GM19328 (cell line): ENCODE data around the gene NINL.
"Not testable (repeated sequence)": the region's sequence is repeated elsewhere in the genome, so short reads cannot be mapped to it uniquely, and the experiment has no call there.

Experiments used
- ATAC-seq: cut with Tn5 transposase; IDR thresholded peaks from one replicate; pipeline ENCODE4 v1.9.1; 2021; ENCODE audit warnings: mild to moderate bottlenecking, moderate library complexity; ENCODE audit not compliant: unreplicated experiment

Gene NINL

GRCh38 chr20:25503936-25504335, 81.4 kb downstream of the NINL start:
- ATAC-seq, result no peak

DNA sequence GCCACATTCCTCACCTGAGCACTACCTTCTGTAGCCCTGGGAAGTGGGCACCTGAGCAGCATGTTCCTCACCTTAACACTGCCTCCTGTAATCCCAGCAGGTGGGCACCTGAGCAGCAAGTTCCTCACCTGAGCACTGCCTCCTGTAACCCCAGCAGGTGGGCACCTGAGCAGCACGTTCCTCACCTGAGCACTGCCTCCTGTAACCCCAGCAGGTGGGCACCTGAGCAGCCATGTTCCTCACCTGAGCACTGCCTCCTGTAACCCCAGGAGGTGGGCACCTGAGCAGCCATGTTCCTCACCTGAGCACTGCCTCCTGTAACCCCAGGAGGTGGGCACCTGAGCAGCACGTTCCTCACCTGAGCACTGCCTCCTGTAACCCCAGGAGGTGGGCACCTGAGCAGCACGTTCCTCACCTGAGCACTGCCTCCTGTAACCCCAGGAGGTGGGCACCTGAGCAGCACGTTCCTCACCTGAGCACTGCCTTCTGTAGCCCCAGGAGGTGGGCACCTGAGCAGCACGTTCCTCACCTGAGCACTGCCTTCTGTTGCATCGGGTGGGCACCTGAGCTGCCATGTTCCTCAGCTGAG, 82.2 kb downstream of the NINL start:
- ATAC-seq, result not testable (repeated sequence)

- ATAC-seq, result no peak
Observed at GRCh38 chr20:25500880-25501351, 84.4 kb downstream of the NINL start.

DNA sequence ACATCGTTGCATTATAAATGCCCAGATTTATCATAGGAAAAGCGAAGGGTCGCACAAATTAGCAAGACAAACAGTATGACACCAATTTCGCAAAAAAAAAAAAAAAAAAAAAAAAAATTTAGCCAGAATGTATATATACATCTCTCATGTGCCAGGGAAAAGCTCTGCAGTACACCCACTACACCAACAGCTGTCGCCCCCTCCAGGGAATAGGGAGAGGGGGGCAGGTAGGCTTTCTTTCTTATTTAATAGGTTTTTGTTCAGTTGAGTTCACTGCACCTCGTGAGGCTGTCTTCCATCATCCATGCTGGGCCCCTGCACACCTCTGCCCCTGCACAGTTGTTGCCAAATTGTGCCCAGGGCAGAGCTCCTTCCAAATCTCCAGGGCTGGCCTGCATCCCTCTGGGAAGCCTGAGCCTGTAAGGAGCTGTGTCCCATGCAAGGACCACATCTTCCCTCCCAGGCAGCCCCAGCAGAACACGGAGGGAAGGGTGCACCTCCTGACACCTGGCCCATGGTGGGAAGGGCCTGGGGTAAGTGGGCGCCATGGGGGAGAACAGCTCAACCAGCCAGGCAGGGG, 85.4 kb downstream of the NINL start:
- ATAC-seq, result no peak

- no peak for ATAC-seq
Observed at GRCh38 chr20:25499031-25499430, 86.3 kb downstream of the NINL start.

GRCh38 chr20:25498280-25498606, 87.1 kb downstream of the NINL start:
- ATAC-seq, result no peak

GRCh38 chr20:25497586-25498279, 87.6 kb downstream of the NINL start:
- ATAC-seq, result no peak

GRCh38 chr20:25496968-25497401, 88.3 kb downstream of the NINL start:
- no peak for ATAC-seq

- ATAC-seq, result no peak
Observed at GRCh38 chr20:25496165-25496967, 89.0 kb downstream of the NINL start.

- no peak for ATAC-seq
Observed at GRCh38 chr20:25495189-25495824, 90.0 kb downstream of the NINL start.

- ATAC-seq, result no peak
Observed at GRCh38 chr20:25494506-25495188, 90.7 kb downstream of the NINL start.

- ATAC-seq, result no peak
Observed at GRCh38 chr20:25493748-25494505, 91.4 kb downstream of the NINL start.

- no peak for ATAC-seq
Observed at GRCh38 chr20:25493137-25493536, 92.2 kb downstream of the NINL start.

DNA sequence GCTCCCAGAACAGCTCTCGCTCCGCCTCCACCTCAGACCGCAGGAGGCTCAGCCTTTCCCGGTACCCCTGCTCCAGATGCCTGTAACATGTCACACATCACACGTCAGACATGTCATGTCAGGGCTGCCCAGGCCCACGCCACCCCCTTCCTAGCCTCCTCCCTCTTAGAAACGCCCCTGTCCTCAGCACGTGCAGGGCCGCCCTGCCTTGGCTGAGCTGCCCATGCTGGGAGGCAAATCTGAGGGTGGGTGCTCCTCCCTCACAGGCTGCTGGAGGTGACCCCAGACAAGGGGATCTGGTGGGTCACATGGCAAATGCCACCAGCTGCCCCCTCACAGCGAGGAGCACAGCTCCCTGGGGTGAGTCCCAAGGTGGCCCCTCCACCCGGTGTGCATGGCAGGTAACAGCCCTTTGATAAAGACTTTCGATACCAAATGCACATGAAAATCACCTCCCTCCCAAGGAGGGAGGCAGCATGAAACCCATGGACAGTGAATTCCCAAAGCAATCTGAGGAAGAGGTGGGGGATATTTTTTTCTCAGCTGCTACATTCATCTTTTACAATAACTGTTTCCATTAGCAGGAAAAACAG, 93.8 kb downstream of the NINL start:
- no peak for ATAC-seq

GRCh38 chr20:25490656-25491445, 94.5 kb downstream of the NINL start:
- no peak for ATAC-seq

DNA sequence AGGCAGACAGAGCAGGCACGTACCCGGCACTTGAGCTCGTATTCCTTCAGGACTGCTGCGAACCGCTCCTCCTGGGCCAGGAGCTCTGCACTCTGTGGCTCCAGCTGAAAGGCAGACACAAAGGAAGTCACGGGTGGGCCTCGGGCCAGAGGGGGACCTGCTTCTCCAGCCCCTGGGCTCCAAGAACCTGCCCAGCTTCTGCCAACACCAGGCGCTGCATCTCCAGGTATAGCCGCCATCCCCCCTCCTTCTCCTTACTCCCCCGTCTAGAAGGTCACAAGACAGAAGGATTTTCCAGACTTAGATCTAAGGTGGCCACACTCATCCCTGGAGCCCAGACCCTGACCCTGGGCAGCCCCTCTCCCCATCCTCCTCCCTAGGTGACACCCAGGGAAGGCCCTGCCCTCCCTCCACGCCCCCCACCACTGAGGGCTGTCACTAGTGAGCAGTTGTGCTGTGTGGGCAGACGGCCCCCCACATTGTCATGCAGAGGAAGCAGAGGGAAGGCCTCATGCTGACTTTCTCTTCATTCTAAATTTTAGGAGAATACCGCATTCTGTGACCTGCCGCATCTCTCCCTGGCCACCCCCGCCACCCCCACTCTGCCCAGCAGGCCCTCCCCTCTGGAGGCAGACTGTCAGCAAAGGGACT, 96.0 kb downstream of the NINL start:
- no peak for ATAC-seq

GRCh38 chr20:25487975-25488374, 97.4 kb downstream of the NINL start:
- no peak for ATAC-seq

DNA sequence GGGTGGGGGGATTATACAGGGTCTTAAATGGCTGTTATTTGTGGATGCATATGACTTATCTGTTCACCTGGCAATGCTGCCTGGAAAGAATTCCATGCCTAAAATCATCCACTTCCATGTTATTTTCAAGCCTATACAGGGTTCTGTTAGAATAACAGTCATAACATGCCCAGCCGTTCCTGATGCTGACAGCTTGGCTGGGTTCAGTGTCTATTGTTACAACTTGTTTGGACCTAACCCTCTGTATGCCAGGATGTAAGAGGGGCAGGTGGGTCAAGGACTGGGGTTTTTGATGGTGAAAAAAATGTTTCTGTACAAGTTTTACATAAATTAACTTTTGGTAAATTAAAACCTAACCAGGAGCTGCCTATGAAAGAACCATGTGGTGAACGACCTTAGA, 98.0 kb downstream of the NINL start:
- no peak for ATAC-seq
